ENCODE measurements around the gene HPSE2. TPM values are rescaled to one million over a fixed set of nuclear protein-coding genes. Genes with fewer than 3 reads are reported as not detected.

The HPSE2 gene
- total and polyA plus RNA-seq, 2 donors (not counting 1 experiment from before 2014, with no cell fraction given): not detected

GRCh38 chr10:98422182-98422581 is 813.5 kb downstream of the HPSE2 start:
- Histone ChIP-seq H3K9me3 (ENCODE audit: control extremely low read depth in 1 of 3, control insufficient read depth in 2 of 3, insufficient read depth in 1 of 3, low read length in 2 of 3) (no peaks in the 10 kb centered on the region), H3K4me3 (ENCODE audit: control extremely low read depth in 1 of 5, extremely low read depth in 1 of 5, insufficient read depth in 1 of 5, low read depth in 2 of 5, low read length in 4 of 5) (no peak overlapping the region), H2AFZ (ENCODE audit: insufficient read depth, low read depth, low read length, poor library complexity, severe bottlenecking) (no peak overlapping the region), H3K79me2 (ENCODE audit: control insufficient read depth, insufficient read depth, low read length) (no peaks in the 10 kb centered on the region), H3K4me1 (ENCODE audit: control insufficient read depth in 2 of 2, insufficient read depth in 2 of 2, low read length in 2 of 2) (no peaks in the 10 kb centered on the region), H3K27me3 (replicated peaks in 1 of 4; ENCODE audit: control extremely low read depth in 1 of 4, control insufficient read depth in 3 of 4, insufficient read depth in 4 of 4, low read length in 3 of 4) (no peaks in the 10 kb centered on the region), H3K27ac (ENCODE audit: low read length in 2 of 2) (no peak overlapping the region), H3K36me3 (replicated peaks in 1 of 2; ENCODE audit: control extremely low read depth in 1 of 2, control insufficient read depth in 1 of 2, extremely low read depth in 1 of 2, insufficient read depth in 2 of 2, low read length in 1 of 2) (peaks cover 0 to 74% of the 10 kb centered on the region in 2 experiments), H4K20me1 (ENCODE audit: control insufficient read depth, insufficient read depth, low read length, poor library complexity, severe bottlenecking) (no peaks in the 10 kb centered on the region), H3K4me2 (replicated peaks; ENCODE audit: low read depth, low read length, poor library complexity, severe bottlenecking) (no peak overlapping the region), H3K9ac (ENCODE audit: low read length) (no peak overlapping the region)
- WGBS (ENCODE audit: insufficient coverage): 95% methylated on average over 10 of the region's 10 CpGs
- Mint-ChIP-seq H3K9me3 (ENCODE audit: insufficient read depth) (no peaks in the 10 kb centered on the region), H3K27ac (no peak overlapping the region), H3K4me1 (peaks cover 2% of the 10 kb centered on the region), H3K4me3 (no peak overlapping the region), H3K27me3 (no peaks in the 10 kb centered on the region)
- POLR2A ChIA-PET: no interaction called here
- TF ChIP-seq EZH2 (IDR thresholded peaks at IDR 0.05; ENCODE audit: borderline replicate concordance, insufficient read depth, low read depth, low read length, poor library complexity, severe bottlenecking): no peak
- no peak for TF ChIP-seq CTCF (IDR thresholded peaks at IDR 0.05)
- intact Hi-C loops (cut with micrococcal nuclease): no loop called here
- ATAC-seq (ENCODE audit: low read depth) (no peak), DNase-seq (no peak)
- CTCF ChIA-PET: no interaction called here

GRCh38 chr10:98420786-98421185 is 814.9 kb downstream of the HPSE2 start:
- H3K4me1 Mint-ChIP-seq: peaks cover 3% of the 10 kb centered on the region

More at GRCh38 chr10:98420786-98421185, 814.9 kb downstream of the HPSE2 start:
- intact Hi-C loops (cut with micrococcal nuclease): no loop called here
- Histone ChIP-seq H3K36me3 (replicated peaks in 1 of 2; ENCODE audit: control extremely low read depth in 1 of 2, control insufficient read depth in 1 of 2, extremely low read depth in 1 of 2, insufficient read depth in 2 of 2, low read length in 1 of 2) (peaks cover 0 to 81% of the 10 kb centered on the region in 2 experiments), H3K27ac (ENCODE audit: low read length in 2 of 2) (no peak overlapping the region), H3K27me3 (replicated peaks in 1 of 4; ENCODE audit: control extremely low read depth in 1 of 4, control insufficient read depth in 3 of 4, insufficient read depth in 4 of 4, low read length in 3 of 4) (no peaks in the 10 kb centered on the region), H3K4me1 (ENCODE audit: control insufficient read depth in 2 of 2, insufficient read depth in 2 of 2, low read length in 2 of 2) (no peaks in the 10 kb centered on the region), H3K4me2 (replicated peaks; ENCODE audit: low read depth, low read length, poor library complexity, severe bottlenecking) (no peak overlapping the region), H3K79me2 (ENCODE audit: control insufficient read depth, insufficient read depth, low read length) (no peaks in the 10 kb centered on the region), H3K4me3 (ENCODE audit: control extremely low read depth in 1 of 5, extremely low read depth in 1 of 5, insufficient read depth in 1 of 5, low read depth in 2 of 5, low read length in 4 of 5) (no peak overlapping the region), H2AFZ (ENCODE audit: insufficient read depth, low read depth, low read length, poor library complexity, severe bottlenecking) (no peak overlapping the region), H4K20me1 (ENCODE audit: control insufficient read depth, insufficient read depth, low read length, poor library complexity, severe bottlenecking) (no peaks in the 10 kb centered on the region), H3K9ac (ENCODE audit: low read length) (no peak overlapping the region), H3K9me3 (ENCODE audit: control extremely low read depth in 1 of 3, control insufficient read depth in 2 of 3, insufficient read depth in 1 of 3, low read length in 2 of 3) (no peaks in the 10 kb centered on the region)
- WGBS (ENCODE audit: insufficient coverage): 85% methylated on average over 9 of the region's 9 CpGs
- ChIA-PET POLR2A (no interaction called here), CTCF (no interaction called here)
- DNase-seq: no peak
- ATAC-seq (ENCODE audit: low read depth): no peak
- Mint-ChIP-seq H3K27me3 (no peaks in the 10 kb centered on the region), H3K27ac (no peak overlapping the region), H3K4me3 (no peak overlapping the region), H3K9me3 (ENCODE audit: insufficient read depth) (no peaks in the 10 kb centered on the region)
- no peak for TF ChIP-seq CTCF (IDR thresholded peaks at IDR 0.05)
- TF ChIP-seq EZH2 (IDR thresholded peaks at IDR 0.05; ENCODE audit: borderline replicate concordance, insufficient read depth, low read depth, low read length, poor library complexity, severe bottlenecking): no peak
